ENCODE data around the gene MLLT11. TPM values are rescaled to one million over a fixed set of nuclear protein-coding genes. Genes with fewer than 3 reads are reported as not detected.

MLLT11 gene
- total RNA-seq (2022; extraction: Qiagen RNA extraction; ENCODE audit: low read depth): 10.3 to 19.6 TPM (median 18.6 TPM) in 5 replicates

GRCh38 chr1:151060007-151060656 is at the start of gene MLLT11:
Gene MLLT11, plus strand, starts transcription at chr1:151060397. Its CDS starts 6,828 bp downstream, at chr1:151067225.

GRCh38 chr1:151036356-151036755 is 23.8 kb upstream of the MLLT11 start, which contains the start of gene BNIPL:
Gene BNIPL, plus strand, starts transcription at chr1:151036586. Its CDS starts 140 bp downstream, at chr1:151036726.

GRCh38 chr1:151047591-151047924 is 12.6 kb upstream of the MLLT11 start, which contains the start of gene C1orf56:
Gene C1orf56, plus strand, starts transcription at chr1:151047751. Its CDS starts 97 bp downstream, at chr1:151047848.

GRCh38 chr1:151059109-151060006 is 839 bp upstream of the MLLT11 start, which contains the start of gene CDC42SE1:
Gene CDC42SE1, minus strand, starts transcription at chr1:151059622. Its CDS starts 3,892 bp downstream, at chr1:151055730.

GRCh38 chr1:151070474-151071276 is 10.5 kb downstream of the MLLT11 start, which contains the start of gene GABPB2:
Gene GABPB2, plus strand, starts transcription at chr1:151070761. Its CDS starts 17,429 bp downstream, at chr1:151088190.

Other genes with a start within 250 kb of the MLLT11 start
- gene ARNT, start 183.8 kb upstream of the MLLT11 start, total RNA-seq (2022; extraction: Qiagen RNA extraction; ENCODE audit: low read depth): 10.7 to 12.2 TPM (median 12.0 TPM) in 5 replicates
- not detected in 5 replicates for gene CTXND2, start 173.3 kb upstream of the MLLT11 start, total RNA-seq (2022; extraction: Qiagen RNA extraction; ENCODE audit: low read depth)
- gene SETDB1, start 134.0 kb upstream of the MLLT11 start, total RNA-seq (2022; extraction: Qiagen RNA extraction; ENCODE audit: low read depth): 22.7 to 28.1 TPM (median 23.0 TPM) in 5 replicates
- gene CERS2, start 85.6 kb upstream of the MLLT11 start, total RNA-seq (2022; extraction: Qiagen RNA extraction; ENCODE audit: low read depth): 240 to 250 TPM (median 247 TPM) in 5 replicates
- 0.54 to 1.3 TPM (median 0.70 TPM) in 5 replicates for gene ANXA9, start 78.1 kb upstream of the MLLT11 start, total RNA-seq (2022; extraction: Qiagen RNA extraction; ENCODE audit: low read depth)
- 2.2 to 3.4 TPM (median 2.7 TPM) in 5 replicates for gene MINDY1, start 53.5 kb upstream of the MLLT11 start, total RNA-seq (2022; extraction: Qiagen RNA extraction; ENCODE audit: low read depth)
- gene PRUNE1, start 51.9 kb upstream of the MLLT11 start, total RNA-seq (2022; extraction: Qiagen RNA extraction; ENCODE audit: low read depth): 11.4 to 16.9 TPM (median 14.9 TPM) in 5 replicates
- gene BNIPL, start 23.8 kb upstream of the MLLT11 start, total RNA-seq (2022; extraction: Qiagen RNA extraction; ENCODE audit: low read depth): 0.06 to 0.20 TPM (median 0.13 TPM) in 4 of 5 replicates, not detected in the other
- gene C1orf56, start 12.6 kb upstream of the MLLT11 start, total RNA-seq (2022; extraction: Qiagen RNA extraction; ENCODE audit: low read depth): 4.7 to 8.8 TPM (median 7.3 TPM) in 5 replicates
- 70.2 to 82.4 TPM (median 75.5 TPM) in 5 replicates for gene CDC42SE1, start 775 bp upstream of the MLLT11 start, total RNA-seq (2022; extraction: Qiagen RNA extraction; ENCODE audit: low read depth)
- gene GABPB2, start 10.4 kb downstream of the MLLT11 start, total RNA-seq (2022; extraction: Qiagen RNA extraction; ENCODE audit: low read depth): 3.3 to 3.8 TPM (median 3.4 TPM) in 5 replicates
- 1.1 to 1.6 TPM (median 1.3 TPM) in 5 replicates for gene SEMA6C, start 86.2 kb downstream of the MLLT11 start, total RNA-seq (2022; extraction: Qiagen RNA extraction; ENCODE audit: low read depth)
- not detected in 5 replicates for gene TNFAIP8L2, start 96.3 kb downstream of the MLLT11 start, total RNA-seq (2022; extraction: Qiagen RNA extraction; ENCODE audit: low read depth)
- 5.7 to 9.4 TPM (median 6.1 TPM) in 5 replicates for gene LYSMD1, start 105.5 kb downstream of the MLLT11 start, total RNA-seq (2022; extraction: Qiagen RNA extraction; ENCODE audit: low read depth)
- gene SCNM1, start 105.7 kb downstream of the MLLT11 start, total RNA-seq (2022; extraction: Qiagen RNA extraction; ENCODE audit: low read depth): 43.6 to 49.9 TPM (median 48.2 TPM) in 5 replicates
- gene TMOD4, start 115.6 kb downstream of the MLLT11 start, total RNA-seq (2022; extraction: Qiagen RNA extraction; ENCODE audit: low read depth): 0.29 TPM in 1 of 5 replicates, not detected in the others
- gene VPS72, start 129.8 kb downstream of the MLLT11 start, total RNA-seq (2022; extraction: Qiagen RNA extraction; ENCODE audit: low read depth): 44.9 to 58.1 TPM (median 45.6 TPM) in 5 replicates
- gene PIP5K1A, start 138.2 kb downstream of the MLLT11 start, total RNA-seq (2022; extraction: Qiagen RNA extraction; ENCODE audit: low read depth): 42.5 to 53.0 TPM (median 43.5 TPM) in 5 replicates
- 161 to 222 TPM (median 192 TPM) in 5 replicates for gene PSMD4, start 194.3 kb downstream of the MLLT11 start, total RNA-seq (2022; extraction: Qiagen RNA extraction; ENCODE audit: low read depth)
- gene ZNF687, start 221.9 kb downstream of the MLLT11 start, total RNA-seq (2022; extraction: Qiagen RNA extraction; ENCODE audit: low read depth): 11.8 to 15.4 TPM (median 14.3 TPM) in 5 replicates